GM18508 (cell line): ENCODE results near the gene CLTCL1.
"Not testable (repeated sequence)": the region's sequence is repeated elsewhere in the genome, so short reads cannot be mapped to it uniquely, and the experiment has no call there.

Source experiments
- ATAC-seq: cut with Tn5 transposase; IDR thresholded peaks from one replicate; pipeline ENCODE4 v1.9.1; 2021; ENCODE audit warnings: moderate number of reproducible peaks; ENCODE audit not compliant: insufficient read depth, unreplicated experiment

Gene CLTCL1

GRCh38 chr22:19292458-19293230 lies 1.1 kb upstream of the CLTCL1 start:
- no peak for ATAC-seq

- ATAC-seq = no peak
Measured at GRCh38 chr22:19291218-19291579, 320 bp downstream of the CLTCL1 start.

- no peak for ATAC-seq
Measured at GRCh38 chr22:19290400-19291217, 910 bp downstream of the CLTCL1 start.

- no peak for ATAC-seq
Measured at GRCh38 chr22:19289475-19290161, 1.9 kb downstream of the CLTCL1 start.

GRCh38 chr22:19287889-19288288 lies 3.6 kb downstream of the CLTCL1 start:
- no peak for ATAC-seq

GRCh38 chr22:19287076-19287707 lies 4.3 kb downstream of the CLTCL1 start:
- ATAC-seq = no peak

GRCh38 chr22:19285831-19286230 lies 5.7 kb downstream of the CLTCL1 start:
- ATAC-seq = no peak

- ATAC-seq = not testable (repeated sequence)
Measured at GRCh38 chr22:19279143-19279542, 12.4 kb downstream of the CLTCL1 start.

- no peak for ATAC-seq
Measured at GRCh38 chr22:19277785-19278184, 13.7 kb downstream of the CLTCL1 start.

- no peak for ATAC-seq
Measured at GRCh38 chr22:19275919-19276600, 15.5 kb downstream of the CLTCL1 start.

GRCh38 chr22:19275513-19275912 lies 16.0 kb downstream of the CLTCL1 start:
- ATAC-seq = no peak

GRCh38 chr22:19275104-19275503 lies 16.4 kb downstream of the CLTCL1 start:
- no peak for ATAC-seq

GRCh38 chr22:19271856-19272535 lies 19.5 kb downstream of the CLTCL1 start:
- no peak for ATAC-seq

- no peak for ATAC-seq
Measured at GRCh38 chr22:19271273-19271855, 20.2 kb downstream of the CLTCL1 start.

- ATAC-seq = no peak
Measured at GRCh38 chr22:19270873-19271272, 20.6 kb downstream of the CLTCL1 start.

- no peak for ATAC-seq
Measured at GRCh38 chr22:19266547-19267086, 24.9 kb downstream of the CLTCL1 start.

- ATAC-seq = no peak
Measured at GRCh38 chr22:19265779-19266178, 25.7 kb downstream of the CLTCL1 start.

- no peak for ATAC-seq
Measured at GRCh38 chr22:19260804-19261203, 30.7 kb downstream of the CLTCL1 start.

- ATAC-seq = no peak
Measured at GRCh38 chr22:19260194-19260593, 31.3 kb downstream of the CLTCL1 start.
